GM19025 (cell line): ENCODE data around the gene TRIM32.

Experiments used
- ATAC-seq: cut with Tn5 transposase; IDR thresholded peaks from one replicate; pipeline ENCODE4 v1.9.1; 2021; ENCODE audit warnings: mild to moderate bottlenecking, low read depth, moderate library complexity; ENCODE audit not compliant: unreplicated experiment

Gene TRIM32

GRCh38 chr9:116704470-116704869 lies 17.4 kb downstream of the TRIM32 start:
- ATAC-seq, result no peak

- no peak for ATAC-seq
These were observed 18.4 kb downstream of the TRIM32 start for GRCh38 chr9:116705531-116705930.

GRCh38 chr9:116706310-116707290 lies 19.5 kb downstream of the TRIM32 start:
- no peak for ATAC-seq

GRCh38 chr9:116712781-116713180 lies 25.7 kb downstream of the TRIM32 start:
- ATAC-seq, result no peak

GRCh38 chr9:116713271-116713670 lies 26.2 kb downstream of the TRIM32 start:
- ATAC-seq, result no peak

- ATAC-seq, result no peak
These were observed 28.6 kb downstream of the TRIM32 start for GRCh38 chr9:116715751-116716150.

- ATAC-seq, result no peak
These were observed 29.3 kb downstream of the TRIM32 start for GRCh38 chr9:116716438-116716837.

- no peak for ATAC-seq
These were observed 30.0 kb downstream of the TRIM32 start for GRCh38 chr9:116717150-116717549.

GRCh38 chr9:116718111-116718510 lies 31.0 kb downstream of the TRIM32 start:
- ATAC-seq, result no peak

- no peak for ATAC-seq
These were observed 33.0 kb downstream of the TRIM32 start for GRCh38 chr9:116720111-116720510.

- ATAC-seq, result no peak
These were observed 34.3 kb downstream of the TRIM32 start for GRCh38 chr9:116721411-116721810.

GRCh38 chr9:116721944-116722343 lies 34.8 kb downstream of the TRIM32 start:
- ATAC-seq, result no peak

GRCh38 chr9:116724123-116724522 lies 37.0 kb downstream of the TRIM32 start:
- ATAC-seq, result no peak

GRCh38 chr9:116726602-116727001 lies 39.5 kb downstream of the TRIM32 start:
- ATAC-seq, result no peak

- ATAC-seq, result no peak
These were observed 46.0 kb downstream of the TRIM32 start for GRCh38 chr9:116733010-116733641.

GRCh38 chr9:116736399-116737151 lies 49.5 kb downstream of the TRIM32 start:
- ATAC-seq, result no peak

- ATAC-seq, result no peak
These were observed 50.0 kb downstream of the TRIM32 start for GRCh38 chr9:116737152-116737546.

GRCh38 chr9:116741086-116741740 lies 54.1 kb downstream of the TRIM32 start:
- no peak for ATAC-seq

GRCh38 chr9:116741742-116742141 lies 54.6 kb downstream of the TRIM32 start:
- no peak for ATAC-seq

GRCh38 chr9:116749176-116749575 lies 62.1 kb downstream of the TRIM32 start:
- no peak for ATAC-seq
